ENCODE results near the gene LCOR. TPM values are rescaled to one million over a fixed set of nuclear protein-coding genes. Genes with fewer than 3 reads are reported as not detected.

The LCOR gene
- total and polyA plus RNA-seq, 2 of the 13 experiments (the other 11 are each of a cell fraction or from before 2014, with no cell fraction given): 12.4 to 23.7 TPM

- TF ChIP-seq, protein P1, sequence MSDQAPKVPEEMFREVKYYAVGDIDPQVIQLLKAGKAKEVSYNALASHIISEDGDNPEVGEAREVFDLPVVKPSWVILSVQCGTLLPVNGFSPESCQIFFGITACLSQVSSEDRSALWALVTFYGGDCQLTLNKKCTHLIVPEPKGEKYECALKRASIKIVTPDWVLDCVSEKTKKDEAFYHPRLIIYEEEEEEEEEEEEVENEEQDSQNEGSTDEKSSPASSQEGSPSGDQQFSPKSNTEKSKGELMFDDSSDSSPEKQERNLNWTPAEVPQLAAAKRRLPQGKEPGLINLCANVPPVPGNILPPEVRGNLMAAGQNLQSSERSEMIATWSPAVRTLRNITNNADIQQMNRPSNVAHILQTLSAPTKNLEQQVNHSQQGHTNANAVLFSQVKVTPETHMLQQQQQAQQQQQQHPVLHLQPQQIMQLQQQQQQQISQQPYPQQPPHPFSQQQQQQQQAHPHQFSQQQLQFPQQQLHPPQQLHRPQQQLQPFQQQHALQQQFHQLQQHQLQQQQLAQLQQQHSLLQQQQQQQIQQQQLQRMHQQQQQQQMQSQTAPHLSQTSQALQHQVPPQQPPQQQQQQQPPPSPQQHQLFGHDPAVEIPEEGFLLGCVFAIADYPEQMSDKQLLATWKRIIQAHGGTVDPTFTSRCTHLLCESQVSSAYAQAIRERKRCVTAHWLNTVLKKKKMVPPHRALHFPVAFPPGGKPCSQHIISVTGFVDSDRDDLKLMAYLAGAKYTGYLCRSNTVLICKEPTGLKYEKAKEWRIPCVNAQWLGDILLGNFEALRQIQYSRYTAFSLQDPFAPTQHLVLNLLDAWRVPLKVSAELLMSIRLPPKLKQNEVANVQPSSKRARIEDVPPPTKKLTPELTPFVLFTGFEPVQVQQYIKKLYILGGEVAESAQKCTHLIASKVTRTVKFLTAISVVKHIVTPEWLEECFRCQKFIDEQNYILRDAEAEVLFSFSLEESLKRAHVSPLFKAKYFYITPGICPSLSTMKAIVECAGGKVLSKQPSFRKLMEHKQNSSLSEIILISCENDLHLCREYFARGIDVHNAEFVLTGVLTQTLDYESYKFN (CRISPR knock-in tag; conservative IDR thresholded peaks at IDR 0.05): peak; percentile 94
- TF ChIP-seq, protein P2, sequence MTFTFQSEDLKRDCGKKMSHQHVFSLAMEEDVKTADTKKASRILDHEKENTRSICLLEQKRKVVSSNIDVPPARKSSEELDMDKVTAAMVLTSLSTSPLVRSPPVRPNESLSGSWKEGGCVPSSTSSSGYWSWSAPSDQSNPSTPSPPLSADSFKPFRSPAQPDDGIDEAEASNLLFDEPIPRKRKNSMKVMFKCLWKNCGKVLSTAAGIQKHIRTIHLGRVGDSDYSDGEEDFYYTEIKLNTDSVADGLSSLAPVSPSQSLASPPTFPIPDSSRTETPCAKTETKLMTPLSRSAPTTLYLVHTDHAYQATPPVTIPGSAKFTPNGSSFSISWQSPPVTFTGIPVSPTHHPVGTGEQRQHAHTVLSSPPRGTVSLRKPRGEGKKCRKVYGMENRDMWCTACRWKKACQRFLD (CRISPR knock-in tag; IDR thresholded peaks at IDR 0.05; ENCODE audit: borderline replicate concordance): no peak
- TF ChIP-seq, protein P3, sequence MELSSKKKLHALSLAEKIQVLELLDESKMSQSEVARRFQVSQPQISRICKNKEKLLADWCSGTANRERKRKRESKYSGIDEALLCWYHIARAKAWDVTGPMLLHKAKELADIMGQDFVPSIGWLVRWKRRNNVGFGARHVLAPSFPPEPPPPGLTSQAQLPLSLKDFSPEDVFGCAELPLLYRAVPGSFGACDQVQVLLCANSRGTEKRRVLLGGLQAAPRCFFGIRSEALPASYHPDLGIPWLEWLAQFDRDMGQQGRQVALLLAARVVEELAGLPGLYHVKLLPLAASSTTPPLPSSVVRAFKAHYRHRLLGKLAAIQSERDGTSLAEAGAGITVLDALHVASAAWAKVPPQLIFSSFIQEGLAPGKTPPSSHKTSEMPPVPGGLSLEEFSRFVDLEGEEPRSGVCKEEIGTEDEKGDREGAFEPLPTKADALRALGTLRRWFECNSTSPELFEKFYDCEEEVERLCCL (CRISPR knock-in tag; IDR thresholded peaks at IDR 0.05; ENCODE audit: borderline replicate concordance): no peak
- TF ChIP-seq ZNF577 (CRISPR knock-in tag; IDR thresholded peaks at IDR 0.05; ENCODE audit: borderline replicate concordance, low read depth): no peak
- TF ChIP-seq TOPORS (CRISPR knock-in tag; IDR thresholded peaks at IDR 0.05): no peak
- TF ChIP-seq BATF2 (CRISPR knock-in tag; IDR thresholded peaks at IDR 0.05): no peak
- TF ChIP-seq ISL2 (CRISPR knock-in tag; IDR thresholded peaks at IDR 0.05): peak; percentile 85
- TF ChIP-seq, protein P4, sequence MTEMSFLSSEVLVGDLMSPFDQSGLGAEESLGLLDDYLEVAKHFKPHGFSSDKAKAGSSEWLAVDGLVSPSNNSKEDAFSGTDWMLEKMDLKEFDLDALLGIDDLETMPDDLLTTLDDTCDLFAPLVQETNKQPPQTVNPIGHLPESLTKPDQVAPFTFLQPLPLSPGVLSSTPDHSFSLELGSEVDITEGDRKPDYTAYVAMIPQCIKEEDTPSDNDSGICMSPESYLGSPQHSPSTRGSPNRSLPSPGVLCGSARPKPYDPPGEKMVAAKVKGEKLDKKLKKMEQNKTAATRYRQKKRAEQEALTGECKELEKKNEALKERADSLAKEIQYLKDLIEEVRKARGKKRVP (CRISPR knock-in tag; IDR thresholded peaks at IDR 0.05): peak in 1 of 2 experiments; percentile 70; a peak in 1 of 4 replicates
- TF ChIP-seq NCOA1 (CRISPR knock-in tag; IDR thresholded peaks at IDR 0.05): no peak
- no peak for TF ChIP-seq ZNF569 (CRISPR knock-in tag; IDR thresholded peaks at IDR 0.05; ENCODE audit: borderline replicate concordance)
- TF ChIP-seq BCL6 (CRISPR knock-in tag; IDR thresholded peaks at IDR 0.05): peak; percentile 77
- no peak for TF ChIP-seq MAFK (conservative IDR thresholded peaks at IDR 0.05 in 1 of 2, IDR thresholded peaks at IDR 0.05 in 1 of 2; ENCODE audit: low read length in 2 of 2)
- peak; percentile 7 for TF ChIP-seq MIER3 (CRISPR knock-in tag; IDR thresholded peaks at IDR 0.05; ENCODE audit: borderline replicate concordance)
- no peak for TF ChIP-seq KDM5A (IDR thresholded peaks at IDR 0.05; ENCODE audit: borderline replicate concordance, low read length)
Measured at GRCh38 chr10:96863922-96864543, 31.9 kb downstream of the LCOR start (continued).
